ENCODE results near the gene ADAM17. TPM values are rescaled to one million over a fixed set of nuclear protein-coding genes. Genes with fewer than 3 reads are reported as not detected.

Gene ADAM17
- total and polyA plus RNA-seq, 9 of the 15 experiments (the other 6 are each of a cell fraction or from before 2014, with no cell fraction given) = 5.8 to 30.0 (median 19.0) TPM

GRCh38 chr2:9552219-9553178 is 3.1 kb downstream of the ADAM17 start (continued):
- peak; percentile 89 for TF ChIP-seq CEBPG (CRISPR knock-in tag; IDR thresholded peaks at IDR 0.05)
- TF ChIP-seq CEBPG (tag; conservative IDR thresholded peaks at IDR 0.05 in 1 of 2, IDR thresholded peaks at IDR 0.05 in 1 of 2) = peak; percentile 97 to 98
- no peak for TF ChIP-seq BCOR (IDR thresholded peaks at IDR 0.05)
- no peak for TF ChIP-seq BRF2 (IDR thresholded peaks at IDR 0.05; ENCODE audit: borderline replicate concordance, insufficient read depth, insufficient read length)
- 0 out of 2 replicates have a peak, but pooled peaks have one; percentile 29 for TF ChIP-seq MTA1 (IDR thresholded peaks at IDR 0.05; ENCODE audit: borderline replicate concordance)
- no peak for TF ChIP-seq ARID2 (IDR thresholded peaks at IDR 0.05)
- TF ChIP-seq MAFG (tag; conservative IDR thresholded peaks at IDR 0.05) = peak; percentile 91
- no peak for TF ChIP-seq FUS (optimal IDR thresholded peaks at IDR 0.05; ENCODE audit: low read depth, low read length)
- peak; percentile 44 for TF ChIP-seq HDAC3 (IDR thresholded peaks at IDR 0.05; ENCODE audit: borderline replicate concordance, partially characterized antibody)
- peak; percentile 92 for TF ChIP-seq ARID1B (IDR thresholded peaks at IDR 0.05)
- peak; percentile 93 for TF ChIP-seq SMARCE1 (IDR thresholded peaks at IDR 0.05)
- TF ChIP-seq TAL1 (IDR thresholded peaks at IDR 0.05) = no peak
- no peak for TF ChIP-seq ATF1 (CRISPR knock-in tag; IDR thresholded peaks at IDR 0.05)
- peak; percentile 46 for TF ChIP-seq ATF1 (tag; IDR thresholded peaks at IDR 0.05)
- peak; percentile 81 for TF ChIP-seq BACH1 (tag; IDR thresholded peaks at IDR 0.05)
- peak; percentile 68; the same call in 1 of the 2 replicates for TF ChIP-seq ZNF766 (CRISPR knock-in tag; conservative IDR thresholded peaks at IDR 0.05)
- TF ChIP-seq U2AF1 (optimal IDR thresholded peaks at IDR 0.05; ENCODE audit: low read depth, low read length) = no peak
- TF ChIP-seq NEUROD1 (IDR thresholded peaks at IDR 0.05; ENCODE audit: borderline replicate concordance, low read depth, low read length, partially characterized antibody) = peak; percentile 20
- TF ChIP-seq ZFX (CRISPR knock-in tag; IDR thresholded peaks at IDR 0.05) = no peak
- peak; percentile 83 for TF ChIP-seq BRD9 (IDR thresholded peaks at IDR 0.05; ENCODE audit: low read depth, partially characterized antibody)
- TF ChIP-seq NFE2 (IDR thresholded peaks at IDR 0.05; ENCODE audit: low read depth) = peak; percentile 91
- TF ChIP-seq ZNF584 (CRISPR knock-in tag; IDR thresholded peaks at IDR 0.05; ENCODE audit: low read depth) = peak; percentile 69
- peak; percentile 94 for TF ChIP-seq JUN (IDR thresholded peaks at IDR 0.05; ENCODE audit: borderline replicate concordance, low read depth, low read length)
- no peak for TF ChIP-seq JUN (CRISPR knock-in tag; IDR thresholded peaks at IDR 0.05; ENCODE audit: borderline replicate concordance)
- no peak for TF ChIP-seq ZNF518B (CRISPR knock-in tag; IDR thresholded peaks at IDR 0.05)
- TF ChIP-seq RHOXF2B (CRISPR knock-in tag; conservative IDR thresholded peaks at IDR 0.05) = no peak
